GM21526 (cell line): ENCODE data around the gene DDHD1.
A peak's percentile ranks its signal among the peaks of the same experiment; 100 is the strongest.
"Not testable (repeated sequence)": the region's sequence is repeated elsewhere in the genome, so short reads cannot be mapped to it uniquely, and the experiment has no call there.

ENCODE experiments used
- ATAC-seq: cut with Tn5 transposase; IDR thresholded peaks from one replicate; pipeline ENCODE4 v1.9.1; 2021; ENCODE audit warnings: moderate library complexity; ENCODE audit not compliant: unreplicated experiment, low FRiP score

DDHD1 gene

GRCh38 chr14:53152184-53152886, 788 bp downstream of the DDHD1 start:
- ATAC-seq: peak; percentile 14

- no peak for ATAC-seq
Observed at GRCh38 chr14:53151523-53152183, 1.5 kb downstream of the DDHD1 start.

- ATAC-seq: no peak
Observed at GRCh38 chr14:53149668-53150316, 3.3 kb downstream of the DDHD1 start.

- ATAC-seq: no peak
Observed at GRCh38 chr14:53148671-53149070, 4.5 kb downstream of the DDHD1 start.

GRCh38 chr14:53147893-53148292, 5.2 kb downstream of the DDHD1 start:
- ATAC-seq: no peak

GRCh38 chr14:53147208-53147607, 5.9 kb downstream of the DDHD1 start:
- no peak for ATAC-seq

- no peak for ATAC-seq
Observed at GRCh38 chr14:53146739-53147138, 6.4 kb downstream of the DDHD1 start.

GRCh38 chr14:53144244-53144643, 8.9 kb downstream of the DDHD1 start:
- ATAC-seq: peak; percentile 64

GRCh38 chr14:53140585-53140984, 12.5 kb downstream of the DDHD1 start:
- no peak for ATAC-seq

- ATAC-seq: no peak
Observed at GRCh38 chr14:53137568-53138203, 15.4 kb downstream of the DDHD1 start.

GRCh38 chr14:53130491-53130890, 22.6 kb downstream of the DDHD1 start:
- ATAC-seq: not testable (repeated sequence)

- no peak for ATAC-seq
Observed at GRCh38 chr14:53128303-53129028, 24.7 kb downstream of the DDHD1 start.

GRCh38 chr14:53127832-53128231, 25.3 kb downstream of the DDHD1 start:
- ATAC-seq: no peak

- no peak for ATAC-seq
Observed at GRCh38 chr14:53127151-53127550, 26.0 kb downstream of the DDHD1 start.

GRCh38 chr14:53126731-53127130, 26.4 kb downstream of the DDHD1 start:
- peak; percentile 44 for ATAC-seq

- no peak for ATAC-seq
Observed at GRCh38 chr14:53124786-53125185, 28.3 kb downstream of the DDHD1 start.

- not testable (repeated sequence) for ATAC-seq
Observed at GRCh38 chr14:53121419-53121818, 31.7 kb downstream of the DDHD1 start.

- not testable (repeated sequence) for ATAC-seq
Observed at GRCh38 chr14:53117479-53117878, 35.6 kb downstream of the DDHD1 start.

GRCh38 chr14:53113989-53114388, 39.1 kb downstream of the DDHD1 start:
- ATAC-seq: no peak

GRCh38 chr14:53110096-53110495, 43.0 kb downstream of the DDHD1 start:
- no peak for ATAC-seq
